Measurements from ENCODE around the gene SH3YL1.

GRCh38 chr2:268323-268722 lies 4.5 kb upstream of the SH3YL1 start:
- TF ChIP-seq EP300 (IDR thresholded peaks at IDR 0.05) (no peak), CTCF (IDR thresholded peaks at IDR 0.05) (no peak), POLR2AphosphoS5 (IDR thresholded peaks at IDR 0.05) (no peak)
